GM18505 (cell line): Measurements from ENCODE around the gene OTUB2.

ENCODE experiments used
- ATAC-seq: cut with Tn5 transposase; IDR thresholded peaks from one replicate; pipeline ENCODE4 v1.9.1; 2021; ENCODE audit not compliant: unreplicated experiment
- POLR2A ChIP-seq: IDR thresholded peaks from 4 replicates; pipeline ENCODE4 v1.6.1; 2011; ENCODE audit warnings: borderline replicate concordance; ENCODE audit not compliant: insufficient read depth, insufficient read length; ENCODE audit errors: extremely low read depth

OTUB2 gene

GRCh38 chr14:94080621-94081385, 54.7 kb downstream of the OTUB2 start, which contains the start of the genes DDX24 and IFI27L1:
Gene DDX24, minus strand, starts transcription at chr14:94081202. Its CDS starts 1,460 bp downstream, at chr14:94079742.
Gene IFI27L1, plus strand, starts transcription at chr14:94081310. Its CDS starts 15,628 bp downstream, at chr14:94096938.
- TF ChIP-seq POLR2A: peak; percentile 94
- peak; percentile 97 for ATAC-seq

GRCh38 chr14:94081386-94081820, 55.3 kb downstream of the OTUB2 start:
- TF ChIP-seq POLR2A: no peak

DNA sequence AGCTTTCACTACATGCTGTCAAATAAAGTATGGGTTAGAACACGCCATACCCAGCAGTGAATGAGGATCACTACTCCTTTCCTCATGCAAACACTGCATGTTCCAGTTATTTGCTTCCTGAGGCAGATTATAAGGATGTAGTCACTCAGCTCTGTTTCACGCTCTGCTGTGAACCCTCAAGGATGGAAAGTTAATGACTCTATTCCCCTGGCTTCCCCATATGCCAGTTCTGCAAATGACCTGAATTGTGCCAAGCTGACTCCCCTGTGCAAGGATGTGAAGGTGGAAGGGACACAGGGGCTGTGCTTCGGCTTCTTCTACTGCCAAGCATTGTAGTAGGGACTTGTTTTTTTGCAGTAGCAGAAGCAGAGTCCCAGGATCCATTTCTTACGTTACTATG, 61.8 kb downstream of the OTUB2 start:
- TF ChIP-seq POLR2A: no peak
- ATAC-seq: no peak

More at GRCh38 chr14:94081386-94081820, 55.3 kb downstream of the OTUB2 start:
- no peak for ATAC-seq

DNA sequence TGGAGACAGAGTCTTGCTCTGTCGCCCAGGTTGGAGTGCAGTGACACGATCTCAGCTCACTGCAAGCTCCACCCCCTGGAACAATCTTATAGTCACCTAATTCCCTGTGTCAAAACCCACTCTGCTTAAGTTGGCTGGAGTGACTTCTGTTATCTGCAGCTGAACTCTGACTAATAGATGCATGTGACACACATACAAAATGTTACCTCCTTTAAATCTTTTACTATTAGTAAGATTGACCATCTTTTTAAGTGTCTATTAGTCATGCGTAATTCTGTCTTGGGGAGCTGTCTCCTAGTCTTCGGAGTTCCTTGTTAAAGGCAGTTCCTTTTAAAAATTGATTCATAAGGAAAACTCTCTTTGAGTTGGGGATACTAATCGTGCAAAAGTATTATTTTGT, 62.4 kb downstream of the OTUB2 start:
- TF ChIP-seq POLR2A: no peak
- ATAC-seq: no peak

- TF ChIP-seq POLR2A: no peak
- no peak for ATAC-seq
These were observed 63.3 kb downstream of the OTUB2 start for GRCh38 chr14:94089479-94089878.

DNA sequence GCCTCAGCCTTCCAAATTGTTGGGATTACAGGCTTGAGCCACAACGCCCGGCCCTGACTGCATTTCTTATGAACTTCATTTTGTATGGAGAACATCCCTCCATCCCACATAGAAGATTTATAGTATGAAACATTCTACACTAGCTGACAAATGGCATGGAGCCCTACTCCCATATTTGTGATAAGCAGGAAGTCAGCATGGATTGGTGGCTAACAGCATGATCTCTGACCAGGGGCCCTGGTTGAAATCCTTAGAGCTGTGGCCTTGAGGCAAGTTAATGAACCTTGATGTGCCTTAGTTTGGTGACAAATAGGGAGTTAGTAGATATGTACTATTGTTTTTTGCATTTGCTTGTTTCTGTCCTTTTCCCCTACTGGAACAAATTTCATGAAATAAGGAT, 67.3 kb downstream of the OTUB2 start:
- no peak for TF ChIP-seq POLR2A
- no peak for ATAC-seq

DNA sequence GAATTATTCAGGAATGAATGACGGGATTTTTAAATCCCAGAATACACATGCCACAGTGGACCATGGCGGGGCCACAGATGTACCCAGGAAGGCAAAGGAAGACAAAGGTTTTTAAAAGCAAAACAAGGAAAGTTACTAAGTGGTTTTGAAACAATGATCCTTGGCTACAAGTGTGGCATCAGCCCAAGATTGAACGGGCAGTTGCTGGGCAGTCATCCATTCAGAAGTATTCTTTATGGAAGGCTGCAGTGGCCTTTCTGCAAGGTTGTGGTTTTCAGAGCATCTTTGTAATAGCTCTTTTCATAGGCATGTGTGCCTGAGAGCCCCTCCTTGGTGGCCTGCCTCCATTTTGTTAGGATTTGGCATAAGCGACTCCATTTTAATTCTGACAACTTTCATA, 71.0 kb downstream of the OTUB2 start:
- no peak for TF ChIP-seq POLR2A
- no peak for ATAC-seq
